CD8-positive, alpha-beta memory T cell (primary cell): Measurements from ENCODE around the gene DCAF16. TPM values are rescaled to one million over a fixed set of nuclear protein-coding genes. Genes with fewer than 3 reads are reported as not detected.

ENCODE experiments used
- CTCF ChIA-PET: fragments of 350-600 bp; sonication (Branson Sonifier 250); formaldehyde crosslinking; loops from one replicate; lab custom pipeline; 2021; ENCODE audit warnings: antibody characterized with exemption; lab: Charles Lee
- POLR2A ChIA-PET: fragments of 350-600 bp; sonication (Branson Sonifier 250); formaldehyde crosslinking; loops from one replicate; lab custom pipeline; 2021; ENCODE audit warnings: antibody characterized with exemption; lab: Charles Lee
- DNase-seq, 5 donors: peaks; one replicate each; pipeline versions ENCODE4 v3.0.0 to v3.0.0-alpha.2; 2020 to 2022; ENCODE audit warnings: mixed read lengths in 1 of 5
- H3K27ac ChIP-seq: one replicate; pipeline ENCODE4 v1.7.0; 2013; ENCODE audit warnings: low read depth, mild to moderate bottlenecking, low read length, moderate library complexity
- H3K27me3 ChIP-seq: 2 replicates; pipeline ENCODE4 v1.7.0; 2013; ENCODE audit warnings: low read length, mild to moderate bottlenecking; ENCODE audit not compliant: insufficient read depth, poor library complexity, severe bottlenecking
- H3K36me3 ChIP-seq: 2 replicates; pipeline ENCODE4 v1.7.0; 2013; ENCODE audit warnings: mild to moderate bottlenecking, low read length, moderate library complexity; ENCODE audit not compliant: insufficient read depth
- H3K4me1 ChIP-seq: 2 replicates; pipeline ENCODE4 v1.7.0; 2013; ENCODE audit warnings: mild to moderate bottlenecking, low read length, moderate library complexity; ENCODE audit not compliant: insufficient read depth
- H3K4me3 ChIP-seq: 2 replicates; pipeline ENCODE4 v1.7.0; 2013; ENCODE audit warnings: mild to moderate bottlenecking, low read length
- H3K9me3 ChIP-seq: 2 replicates; pipeline ENCODE4 v1.7.0; 2013; ENCODE audit warnings: mild to moderate bottlenecking, low read length
- H3K27ac Mint-ChIP-seq, 8 donors: one replicate each; pipeline ENCODE4 v1.8.0; 2020 to 2021; ENCODE audit warnings: mixed read lengths in 8 of 8, mild to moderate bottlenecking in 6 of 8, inconsistent platforms in 3 of 8, moderate library complexity in 3 of 8
- H3K27me3 Mint-ChIP-seq, 2 donors: one replicate each; pipeline ENCODE4 v1.8.0; 2020 to 2021; ENCODE audit warnings: mixed read lengths in 2 of 2, mild to moderate bottlenecking in 1 of 2, moderate library complexity in 1 of 2
- H3K36me3 Mint-ChIP-seq, 3 donors: one replicate each; pipeline ENCODE4 v1.8.0; 2020 to 2021; ENCODE audit warnings: mixed read lengths in 3 of 3, inconsistent platforms in 1 of 3, mild to moderate bottlenecking in 1 of 3
- H3K4me1 Mint-ChIP-seq, 3 donors: one replicate each; pipeline ENCODE4 v1.8.0; 2020 to 2021; ENCODE audit warnings: mixed read lengths in 3 of 3, inconsistent platforms in 1 of 3, mild to moderate bottlenecking in 1 of 3
- H3K4me3 Mint-ChIP-seq, 7 donors: one replicate each; pipeline ENCODE4 v1.8.0; 2020 to 2021; ENCODE audit warnings: mixed read lengths in 7 of 7, mild to moderate bottlenecking in 6 of 7, moderate library complexity in 4 of 7, inconsistent platforms in 2 of 7
- H3K9me3 Mint-ChIP-seq, 5 donors: one replicate each; pipeline ENCODE4 v1.8.0; 2020 to 2022; ENCODE audit warnings: mixed read lengths in 5 of 5, mild to moderate bottlenecking in 3 of 5, moderate library complexity in 2 of 5, inconsistent platforms in 1 of 5
- polyA plus RNA-seq: library from polyadenylated mRNA; unstranded; fragments of 300-500 nt; fragmentation: Illumina TruSeq; gene quantifications from one replicate; pipeline ENCODE4 v1.2.3, GENCODE V29; 2021
- total RNA-seq, 2 experiments: library from RNA; stranded (reverse); gene quantifications; one replicate each; pipeline ENCODE4 v1.2.3, GENCODE V29; 2021

Gene DCAF16
- total and polyA plus RNA-seq, 3 experiments from 2014 or later, result 21.4 to 32.4 (median 30.5) TPM

GRCh38 chr4:17805580-17806155, 4.9 kb downstream of the DCAF16 start:
- CTCF ChIA-PET, result interaction anchor here (1.0 to 1.1 kb wide), 2 partner anchors 11 to 256 kb away, joined by 3 to 4 read pairs; no protein-coding TSS in a partner anchor
- H3K27me3 Mint-ChIP-seq, result peaks cover 0 to 2% of the 10 kb centered on the region in 2 donors
- H3K27ac ChIP-seq, result no peak overlapping the region
- POLR2A ChIA-PET, result no interaction called here
- peaks cover 38% of the 10 kb centered on the region for H3K4me1 ChIP-seq
- H3K36me3 Mint-ChIP-seq, result peaks cover 0 to 64% (median 19%) of the 10 kb centered on the region in 3 donors
- H3K9me3 Mint-ChIP-seq, result no peaks in the 10 kb centered on the region
- H3K27me3 ChIP-seq, result no peaks in the 10 kb centered on the region
- no peak overlapping the region for H3K4me3 ChIP-seq
- H3K27ac Mint-ChIP-seq, result peak overlapping the region in 6 of 8 donors; percentile 40 to 77 (median 52)
- H3K4me3 Mint-ChIP-seq, result peak overlapping the region in 3 of 7 donors; percentile 7 to 61 (median 35)
- no peaks in the 10 kb centered on the region for H3K9me3 ChIP-seq
- no peak for DNase-seq
- H3K4me1 Mint-ChIP-seq, result peaks cover 60 to 87% (median 83%) of the 10 kb centered on the region in 3 donors
- peaks cover 19% of the 10 kb centered on the region for H3K36me3 ChIP-seq

- H3K27ac Mint-ChIP-seq, result peak overlapping the region in 1 of 8 donors; percentile 68
- no peaks in the 10 kb centered on the region for H3K36me3 ChIP-seq
- H3K36me3 Mint-ChIP-seq, result peaks cover 6 to 66% (median 13%) of the 10 kb centered on the region in 3 donors
- no peaks in the 10 kb centered on the region for H3K4me1 ChIP-seq
- H3K4me3 Mint-ChIP-seq, result no peak overlapping the region
- no peaks in the 10 kb centered on the region for H3K9me3 Mint-ChIP-seq
- no peaks in the 10 kb centered on the region for H3K27me3 ChIP-seq
- no peak overlapping the region for H3K27ac ChIP-seq
- H3K4me1 Mint-ChIP-seq, result peaks cover 7 to 22% (median 14%) of the 10 kb centered on the region in 3 donors
- ChIA-PET POLR2A (interaction anchor here (1.6 kb wide), 1 partner anchor 12 kb away, joined by 4 read pairs; the partner anchor contains the start of gene DCAF16), CTCF (interaction anchor here (0.9 to 1.6 kb wide), 5 partner anchors 8 to 249 kb away, joined by 3 to 9 read pairs (median 4); no protein-coding TSS in a partner anchor)
- no peak for DNase-seq
- H3K9me3 ChIP-seq, result no peaks in the 10 kb centered on the region
- H3K27me3 Mint-ChIP-seq, result peaks cover 0 to 2% of the 10 kb centered on the region in 2 donors
- no peak overlapping the region for H3K4me3 ChIP-seq
These were observed 12.7 kb downstream of the DCAF16 start for GRCh38 chr4:17797808-17798207.

GRCh38 chr4:17794730-17795129, 15.8 kb downstream of the DCAF16 start:
- H3K9me3 ChIP-seq, result no peaks in the 10 kb centered on the region
- DNase-seq, result no peak
- Mint-ChIP-seq H3K4me1 (peaks cover 0 to 3% (median 2%) of the 10 kb centered on the region in 3 donors), H3K4me3 (no peak overlapping the region), H3K27me3 (no peaks in the 10 kb centered on the region), H3K27ac (no peak overlapping the region), H3K36me3 (peaks cover 8 to 54% (median 28%) of the 10 kb centered on the region in 3 donors), H3K9me3 (no peaks in the 10 kb centered on the region)
- no peaks in the 10 kb centered on the region for H3K36me3 ChIP-seq
- POLR2A ChIA-PET, result no interaction called here
- no peak overlapping the region for H3K27ac ChIP-seq
- no peak overlapping the region for H3K4me3 ChIP-seq
- H3K4me1 ChIP-seq, result no peaks in the 10 kb centered on the region
- CTCF ChIA-PET, result no interaction called here
- no peaks in the 10 kb centered on the region for H3K27me3 ChIP-seq

GRCh38 chr4:17788956-17789355, 21.6 kb downstream of the DCAF16 start:
- Histone ChIP-seq H3K4me1 (no peaks in the 10 kb centered on the region), H3K27ac (no peak overlapping the region), H3K9me3 (no peaks in the 10 kb centered on the region), H3K27me3 (no peaks in the 10 kb centered on the region), H3K36me3 (no peaks in the 10 kb centered on the region), H3K4me3 (no peak overlapping the region)
- Mint-ChIP-seq H3K27me3 (no peaks in the 10 kb centered on the region), H3K4me1 (peaks cover 10 to 15% (median 12%) of the 10 kb centered on the region in 3 donors), H3K27ac (no peak overlapping the region), H3K36me3 (peaks cover 18 to 33% (median 27%) of the 10 kb centered on the region in 3 donors), H3K4me3 (no peak overlapping the region), H3K9me3 (no peaks in the 10 kb centered on the region)
- CTCF ChIA-PET, result interaction anchor here (1.2 kb wide), 1 partner anchor 9 kb away, joined by 3 read pairs; no protein-coding TSS in a partner anchor
- POLR2A ChIA-PET, result no interaction called here
- no peak for DNase-seq

GRCh38 chr4:17787315-17787714, 23.2 kb downstream of the DCAF16 start:
- H3K9me3 ChIP-seq, result no peaks in the 10 kb centered on the region
- Mint-ChIP-seq H3K36me3 (peaks cover 14 to 22% (median 14%) of the 10 kb centered on the region in 3 donors), H3K27ac (no peak overlapping the region), H3K4me1 (peaks cover 10 to 16% (median 12%) of the 10 kb centered on the region in 3 donors), H3K27me3 (peaks cover 1 to 5% of the 10 kb centered on the region in 2 donors), H3K9me3 (no peaks in the 10 kb centered on the region), H3K4me3 (no peak overlapping the region)
- H3K27ac ChIP-seq, result no peak overlapping the region
- ChIA-PET POLR2A (no interaction called here), CTCF (no interaction called here)
- no peaks in the 10 kb centered on the region for H3K27me3 ChIP-seq
- no peaks in the 10 kb centered on the region for H3K36me3 ChIP-seq
- no peak for DNase-seq
- no peak overlapping the region for H3K4me3 ChIP-seq
- H3K4me1 ChIP-seq, result no peaks in the 10 kb centered on the region

- no peaks in the 10 kb centered on the region for H3K4me1 ChIP-seq
- POLR2A ChIA-PET, result no interaction called here
These were observed 24.0 kb downstream of the DCAF16 start for GRCh38 chr4:17786567-17786966.

GRCh38 chr4:17785858-17786257, 24.7 kb downstream of the DCAF16 start:
- ChIA-PET POLR2A (no interaction called here), CTCF (no interaction called here)

More at GRCh38 chr4:17786567-17786966, 24.0 kb downstream of the DCAF16 start:
- CTCF ChIA-PET, result no interaction called here
- Histone ChIP-seq H3K27me3 (no peaks in the 10 kb centered on the region), H3K36me3 (no peaks in the 10 kb centered on the region), H3K27ac (no peak overlapping the region), H3K4me3 (no peak overlapping the region), H3K9me3 (no peaks in the 10 kb centered on the region)
- Mint-ChIP-seq H3K9me3 (no peaks in the 10 kb centered on the region), H3K27me3 (peaks cover 7 to 13% of the 10 kb centered on the region in 2 donors), H3K4me1 (peaks cover 18 to 23% (median 19%) of the 10 kb centered on the region in 3 donors), H3K4me3 (peak overlapping the region in 1 of 7 donors; percentile 6), H3K27ac (no peak overlapping the region), H3K36me3 (peaks cover 13 to 17% (median 13%) of the 10 kb centered on the region in 3 donors)
- DNase-seq, result no peak

More at GRCh38 chr4:17785858-17786257, 24.7 kb downstream of the DCAF16 start:
- no peaks in the 10 kb centered on the region for H3K36me3 ChIP-seq
- Mint-ChIP-seq H3K36me3 (peaks cover 6 to 14% (median 10%) of the 10 kb centered on the region in 3 donors), H3K9me3 (no peaks in the 10 kb centered on the region), H3K4me3 (no peak overlapping the region), H3K27me3 (peaks cover 9 to 14% of the 10 kb centered on the region in 2 donors), H3K27ac (no peak overlapping the region), H3K4me1 (peaks cover 19 to 26% (median 20%) of the 10 kb centered on the region in 3 donors)
- no peak for DNase-seq
- H3K27ac ChIP-seq, result no peak overlapping the region
- no peaks in the 10 kb centered on the region for H3K9me3 ChIP-seq
- no peaks in the 10 kb centered on the region for H3K27me3 ChIP-seq
- H3K4me3 ChIP-seq, result no peak overlapping the region
- H3K4me1 ChIP-seq, result peaks cover 2% of the 10 kb centered on the region
